Hepatic stellate cell (primary cell): Measurements from ENCODE around the gene MED17.
"Not testable (repeated sequence)": the region's sequence is repeated elsewhere in the genome, so short reads cannot be mapped to it uniquely, and the experiment has no call there.

Experiments
- DNase-seq: peaks from one replicate; pipeline ENCODE4 v3.0.0; 2011; ENCODE audit warnings: low spot score

The MED17 gene, protein sequence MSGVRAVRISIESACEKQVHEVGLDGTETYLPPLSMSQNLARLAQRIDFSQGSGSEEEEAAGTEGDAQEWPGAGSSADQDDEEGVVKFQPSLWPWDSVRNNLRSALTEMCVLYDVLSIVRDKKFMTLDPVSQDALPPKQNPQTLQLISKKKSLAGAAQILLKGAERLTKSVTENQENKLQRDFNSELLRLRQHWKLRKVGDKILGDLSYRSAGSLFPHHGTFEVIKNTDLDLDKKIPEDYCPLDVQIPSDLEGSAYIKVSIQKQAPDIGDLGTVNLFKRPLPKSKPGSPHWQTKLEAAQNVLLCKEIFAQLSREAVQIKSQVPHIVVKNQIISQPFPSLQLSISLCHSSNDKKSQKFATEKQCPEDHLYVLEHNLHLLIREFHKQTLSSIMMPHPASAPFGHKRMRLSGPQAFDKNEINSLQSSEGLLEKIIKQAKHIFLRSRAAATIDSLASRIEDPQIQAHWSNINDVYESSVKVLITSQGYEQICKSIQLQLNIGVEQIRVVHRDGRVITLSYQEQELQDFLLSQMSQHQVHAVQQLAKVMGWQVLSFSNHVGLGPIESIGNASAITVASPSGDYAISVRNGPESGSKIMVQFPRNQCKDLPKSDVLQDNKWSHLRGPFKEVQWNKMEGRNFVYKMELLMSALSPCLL

DNA sequence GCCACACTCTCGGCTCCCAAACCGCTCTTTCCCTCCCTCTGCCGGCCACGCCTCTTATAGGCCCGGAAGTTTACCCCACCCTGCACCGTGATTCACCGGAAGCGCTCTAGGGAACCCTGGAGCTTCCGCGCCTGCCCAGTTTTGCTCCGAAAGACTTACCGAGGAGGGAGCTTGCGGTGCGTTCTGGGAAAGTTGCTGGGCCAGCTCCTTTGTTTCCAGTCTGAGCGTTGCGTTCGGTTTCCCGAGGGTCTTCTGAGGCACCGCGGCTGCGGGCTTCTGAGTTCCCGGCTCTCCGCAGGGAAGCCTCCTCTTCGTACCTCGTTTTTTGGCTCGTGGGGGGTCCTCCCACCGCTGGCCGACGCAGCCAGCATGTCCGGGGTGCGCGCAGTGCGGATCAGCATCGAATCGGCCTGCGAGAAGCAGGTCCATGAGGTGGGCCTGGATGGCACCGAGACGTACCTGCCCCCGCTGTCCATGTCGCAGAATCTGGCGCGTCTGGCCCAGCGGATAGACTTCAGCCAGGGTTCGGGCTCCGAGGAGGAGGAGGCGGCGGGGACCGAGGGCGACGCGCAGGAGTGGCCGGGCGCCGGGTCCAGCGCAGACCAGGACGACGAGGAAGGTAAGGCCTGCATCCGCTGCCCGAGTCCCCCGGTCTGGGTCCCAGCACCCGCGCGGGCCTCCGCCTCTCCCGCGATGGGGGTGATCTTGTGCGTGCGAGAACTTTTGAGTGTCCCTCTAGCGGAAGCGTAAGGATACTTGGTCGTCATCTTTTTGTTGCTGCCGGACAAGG, at the start of gene MED17:
TSS of gene MED17 (plus strand) at position 138 of the 790 bp plus-strand sequence. CDS start at position 370, 232 bp downstream.
- DNase-seq: peak; percentile 97

DNA sequence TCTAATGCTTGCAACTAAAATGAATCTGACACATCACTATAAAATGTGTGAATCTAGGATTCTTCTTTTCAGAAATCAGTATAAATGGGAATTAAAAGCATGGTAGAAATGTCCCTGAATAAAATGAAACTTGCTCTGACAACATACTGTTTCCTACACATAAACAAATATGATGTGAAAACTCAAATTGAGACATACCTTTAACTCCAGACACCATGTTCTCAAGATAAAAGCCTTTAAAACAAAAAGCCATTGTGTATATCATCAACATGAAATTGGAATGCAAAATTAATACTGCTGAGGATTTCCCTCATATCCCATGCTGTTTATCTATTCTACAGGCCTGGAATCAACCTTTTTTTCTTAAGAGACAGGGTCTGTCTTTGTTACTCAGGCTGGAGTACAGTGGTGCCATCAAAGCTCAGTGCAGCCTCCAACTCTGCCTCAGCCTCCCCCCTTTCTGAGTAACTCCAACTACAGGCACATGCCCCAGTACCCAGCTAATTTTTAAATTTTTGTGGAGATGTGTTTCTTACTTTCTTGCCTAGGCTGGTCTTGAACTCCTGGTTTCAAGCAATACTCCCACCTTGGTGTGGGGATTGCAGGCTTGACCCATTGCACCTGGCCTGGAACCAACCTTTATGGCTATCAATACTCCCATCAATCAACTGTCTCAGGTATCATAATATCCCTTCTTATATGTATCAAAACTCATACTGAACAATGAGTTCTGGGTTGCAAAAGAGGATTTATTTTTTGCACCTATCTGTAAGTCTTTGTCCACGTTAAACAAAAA, 49.5 kb upstream of the MED17 start:
- no peak for DNase-seq

DNA sequence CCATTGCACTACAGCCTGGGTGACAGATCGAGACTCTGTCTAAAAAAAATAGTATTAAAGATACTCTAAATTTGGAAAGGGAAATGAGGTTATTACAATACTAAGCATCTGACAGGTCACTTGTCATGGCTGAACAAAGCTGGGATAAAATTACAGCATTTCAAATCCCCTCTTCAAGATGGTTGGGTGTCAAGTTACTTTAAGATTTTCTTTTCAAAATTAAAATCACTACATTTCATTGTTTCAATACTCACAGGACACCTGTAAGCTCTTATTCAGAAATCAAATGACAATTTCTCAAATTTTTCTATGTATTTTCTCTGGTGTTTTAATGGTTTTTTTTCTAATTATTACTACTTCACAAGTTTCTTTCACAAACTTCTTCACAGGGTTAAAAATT, 48.5 kb upstream of the MED17 start:
- no peak for DNase-seq

DNA sequence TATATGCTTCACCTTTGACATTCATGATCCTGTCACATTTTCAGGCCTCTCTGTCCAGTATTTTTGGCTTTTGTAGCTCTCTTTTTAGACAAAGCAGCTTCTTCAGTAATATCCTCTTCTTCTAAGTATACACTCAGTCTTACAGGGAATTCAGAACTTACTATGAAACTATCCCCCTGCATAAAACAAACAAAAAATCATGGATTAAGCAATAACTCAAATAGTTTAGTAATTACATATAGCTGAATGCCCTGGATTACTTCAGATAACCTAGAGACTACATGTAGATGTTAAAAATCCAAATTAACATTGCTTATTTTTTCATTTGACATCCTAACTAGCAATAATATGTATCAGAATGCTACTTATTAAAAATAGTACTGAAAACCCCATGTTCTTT, 48.0 kb upstream of the MED17 start:
- no peak for DNase-seq

DNA sequence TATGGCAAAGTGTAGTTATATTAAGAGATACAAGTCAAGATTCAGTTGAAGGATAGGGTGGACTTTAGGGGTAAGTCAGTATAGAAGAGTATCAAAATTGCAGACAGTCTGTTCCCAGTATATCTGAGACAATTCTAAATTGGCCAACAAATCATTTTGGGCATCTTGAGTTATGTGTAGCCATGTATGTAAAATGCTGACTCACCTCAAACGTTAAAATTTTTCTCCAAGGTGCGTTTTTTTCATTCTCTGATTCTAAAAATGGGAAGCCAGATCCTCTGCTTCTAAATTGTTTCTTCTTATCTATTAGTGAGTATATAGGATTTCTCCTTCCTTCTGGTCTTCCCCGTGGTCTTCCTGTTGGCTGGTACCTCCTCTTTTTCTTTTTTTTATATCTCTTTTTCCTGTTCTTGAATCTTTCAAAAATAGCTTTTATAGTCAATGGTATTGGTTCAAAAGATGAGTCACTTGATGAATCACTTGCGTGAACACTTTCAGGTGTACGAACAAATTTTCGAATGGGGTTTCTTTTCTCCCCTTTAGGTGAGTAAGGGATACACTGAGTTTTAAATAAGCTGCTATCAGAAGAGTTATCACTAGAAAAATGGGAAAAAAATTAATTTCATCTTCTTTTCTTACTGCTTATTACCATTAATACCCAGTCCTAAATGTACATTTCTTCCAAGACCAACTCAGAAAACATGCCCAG, 46.0 kb upstream of the MED17 start:
- DNase-seq: no peak

DNA sequence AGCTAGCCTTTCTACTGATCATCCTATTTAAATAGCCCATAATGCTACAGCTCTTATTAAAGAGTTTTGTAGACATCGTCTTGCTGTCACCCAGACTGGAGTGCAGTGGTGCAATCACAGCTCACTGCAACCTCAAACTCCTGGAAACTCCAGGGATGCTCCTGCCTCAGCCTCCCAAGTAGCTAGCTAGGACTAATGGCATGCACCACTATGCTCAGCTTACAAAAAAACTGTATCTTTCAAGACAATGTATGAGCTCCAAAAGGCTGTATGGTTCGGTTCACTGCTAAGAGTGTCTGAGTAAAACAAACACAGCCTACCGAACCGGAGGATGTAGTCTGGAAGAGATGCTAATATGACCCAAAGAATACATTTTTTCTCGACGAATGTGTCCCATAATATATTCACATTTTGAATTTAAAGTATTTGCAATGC, 45.4 kb upstream of the MED17 start:
- DNase-seq: no peak

DNA sequence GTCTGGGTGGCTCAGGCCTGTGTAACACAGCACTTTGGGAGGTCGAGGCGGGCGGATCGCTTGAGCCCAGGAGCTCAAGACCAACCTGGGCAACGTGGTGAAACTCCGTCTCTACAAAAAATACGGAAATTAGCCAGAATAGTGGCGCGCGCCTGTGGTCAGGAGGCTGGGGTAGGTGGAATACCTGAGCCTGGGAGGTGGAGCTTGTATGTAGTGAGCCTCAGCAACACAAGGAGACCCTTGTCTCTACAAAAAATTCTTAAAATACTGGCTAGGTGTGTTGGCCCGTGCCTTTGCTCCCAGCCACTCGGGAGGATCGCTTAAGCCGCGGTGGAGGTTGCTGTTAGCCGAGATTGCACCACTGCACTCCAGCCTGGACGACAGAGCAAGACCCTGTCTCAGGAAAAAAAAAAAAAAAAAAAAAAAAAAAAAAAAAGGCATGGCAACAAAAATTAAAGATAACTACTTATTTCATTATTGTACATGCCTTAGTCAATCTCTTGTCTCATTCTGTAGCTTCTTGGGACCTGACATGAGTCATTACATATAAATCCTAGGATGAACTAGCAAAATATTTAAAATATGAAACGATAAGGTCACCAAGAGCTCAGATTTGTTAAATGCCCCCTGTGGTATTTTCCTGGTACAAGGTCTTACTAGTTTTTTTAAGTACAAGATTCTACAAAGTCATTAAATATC, 43.9 kb upstream of the MED17 start:
- peak; percentile 60 for DNase-seq

DNA sequence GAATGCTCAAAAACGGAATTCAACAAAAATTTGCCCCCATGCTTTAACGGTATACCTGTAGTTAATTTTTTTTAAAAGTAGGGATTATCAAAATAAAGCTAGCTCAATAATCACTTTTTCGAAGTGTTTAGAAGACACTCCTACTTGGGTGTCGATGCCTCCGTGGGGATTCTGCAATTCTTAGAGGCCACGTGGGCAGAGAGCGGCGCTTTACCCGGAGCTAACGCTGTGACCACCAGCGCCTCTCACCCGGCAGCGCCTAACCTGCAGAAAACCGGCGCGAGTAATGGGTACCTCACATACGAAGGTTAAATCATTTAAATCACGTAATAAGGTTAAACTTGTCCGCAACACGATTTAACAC, 43.4 kb upstream of the MED17 start:
- peak; percentile 63 for DNase-seq

DNA sequence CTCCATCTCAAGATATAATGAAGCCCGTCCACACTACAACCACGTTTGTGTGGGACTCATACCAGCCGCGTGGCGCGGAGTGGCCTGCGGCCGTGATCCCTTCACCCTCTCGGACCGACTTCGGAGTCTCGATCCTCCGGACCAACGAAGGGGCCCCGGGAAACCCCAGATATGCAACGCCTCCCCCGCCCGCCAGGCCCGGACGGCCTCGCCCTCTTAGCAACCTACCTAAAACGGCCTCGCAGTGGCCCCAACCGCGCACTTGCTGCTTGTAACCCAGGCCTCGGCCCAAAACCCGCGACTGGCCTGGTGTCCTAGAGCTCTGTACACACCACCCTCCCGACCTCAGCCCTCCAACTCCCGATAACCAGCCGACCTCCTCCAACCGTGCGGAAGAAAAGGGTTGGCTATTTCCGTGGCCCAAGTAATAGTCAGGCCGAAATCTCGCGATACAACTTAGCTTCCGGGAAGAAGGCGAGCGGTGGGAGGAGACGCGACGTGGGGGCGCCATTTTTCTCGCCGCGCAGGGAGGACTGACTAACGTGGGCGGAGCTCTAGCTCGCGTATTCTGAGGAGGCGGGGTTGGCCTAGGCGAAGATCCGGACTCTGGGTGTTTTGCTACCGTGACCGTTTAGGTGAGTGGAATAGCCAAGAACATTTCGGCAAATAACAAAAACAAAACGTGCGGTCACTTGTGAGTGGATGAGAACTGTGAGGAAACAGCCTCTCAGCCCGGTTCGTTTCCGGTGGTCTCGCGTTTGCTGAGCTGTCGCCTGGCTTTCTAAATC, 42.8 kb upstream of the MED17 start, which contains the start of the genes C11orf54 and TAF1D:
TSS of gene C11orf54 (plus strand) at position 579 of the 788 bp plus-strand sequence. CDS start 5,722 bp downstream, outside the sequence.
TSS of gene TAF1D (minus strand) at position 402 of the 788 bp plus-strand sequence. CDS start 2,191 bp downstream, outside the sequence.
- peak; percentile 93 for DNase-seq

DNA sequence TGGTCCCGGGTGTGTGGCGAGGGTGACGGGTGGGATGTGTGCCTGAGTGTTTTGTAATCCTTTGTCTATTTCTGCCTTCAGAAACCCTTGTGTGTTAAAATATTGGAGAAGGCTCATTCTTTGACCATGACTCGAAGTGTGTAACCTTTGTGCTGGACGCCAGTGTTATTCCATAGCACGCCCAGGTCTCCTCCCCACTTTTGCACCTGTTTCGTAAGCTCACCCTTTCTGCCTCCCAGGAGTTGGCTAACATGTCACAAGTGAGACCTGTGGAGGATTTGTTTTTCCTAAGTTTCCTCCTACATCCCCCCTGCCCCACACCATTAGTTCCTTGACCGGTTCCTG, 42.2 kb upstream of the MED17 start:
- DNase-seq: peak; percentile 50

DNA sequence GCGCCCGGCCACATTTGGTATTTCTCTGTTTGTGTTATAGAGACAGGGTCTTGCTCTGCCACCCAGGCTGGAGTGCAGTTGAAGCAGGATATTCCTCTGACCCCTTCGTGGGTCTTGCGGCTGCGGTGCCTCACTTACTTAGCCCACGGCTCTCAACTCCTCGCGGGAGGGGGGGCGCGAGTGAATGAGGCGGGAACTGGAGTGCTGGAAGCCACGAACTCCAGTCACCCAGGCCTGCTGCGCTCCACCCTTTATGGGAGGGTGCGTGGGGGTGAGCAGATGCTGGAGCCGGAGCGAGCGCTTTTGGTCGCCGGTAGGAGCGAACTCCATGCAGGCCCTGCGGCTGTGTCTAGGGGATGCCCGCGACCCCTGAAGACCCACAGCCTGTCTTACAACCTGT, 40.8 kb upstream of the MED17 start:
- DNase-seq: no peak

DNA sequence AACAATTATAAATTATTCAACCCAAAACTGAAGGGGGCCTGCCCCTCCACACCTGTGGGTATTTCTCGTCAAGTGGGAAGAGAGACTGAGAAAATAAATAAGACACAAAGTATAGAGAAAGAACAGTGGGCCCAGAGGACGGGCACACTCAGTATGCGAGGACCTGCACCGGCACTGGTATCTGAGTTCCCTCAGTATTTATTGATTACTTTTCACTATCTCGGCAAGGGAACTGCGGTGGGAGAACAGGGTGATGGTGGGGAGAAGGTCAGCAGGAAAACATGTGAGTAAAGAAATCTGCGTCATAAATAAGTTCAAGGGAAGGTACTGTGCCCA, 39.4 kb upstream of the MED17 start:
- DNase-seq: no peak

DNA sequence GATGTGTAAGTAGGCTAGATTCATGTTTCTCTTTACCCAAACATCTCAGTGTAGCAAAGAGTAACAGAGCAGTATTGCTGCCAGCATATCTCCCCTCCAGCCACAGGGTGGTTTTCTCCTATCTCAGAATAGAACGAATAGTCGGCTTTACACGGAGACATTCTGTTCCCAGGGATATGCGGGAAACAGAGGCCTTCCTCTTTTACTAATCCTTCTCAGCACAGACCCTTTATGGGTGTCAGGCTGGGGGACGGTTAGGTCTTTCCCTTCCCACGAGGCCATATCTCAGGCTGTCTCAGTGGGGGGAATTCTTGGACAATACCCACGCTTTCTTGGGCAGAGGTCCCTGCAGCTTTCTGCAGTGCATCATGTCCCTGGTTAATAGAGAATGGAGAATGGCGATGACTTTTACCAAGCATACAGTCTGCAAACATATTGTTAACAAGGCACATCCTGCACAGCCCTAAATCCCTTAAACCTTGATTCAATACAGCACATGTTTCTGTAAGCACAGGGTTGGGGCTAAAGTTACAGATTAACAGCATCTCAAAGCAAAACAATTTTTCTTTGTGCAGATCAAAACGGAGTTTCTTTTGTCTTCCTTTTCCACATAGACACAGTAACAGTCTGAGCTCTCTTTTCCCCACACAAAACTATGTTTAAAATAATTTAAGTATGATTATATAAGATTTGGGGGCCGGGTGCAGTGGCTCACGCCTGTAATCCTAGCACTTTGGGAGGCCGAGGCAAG, 38.9 kb upstream of the MED17 start:
- DNase-seq: not testable (repeated sequence)

DNA sequence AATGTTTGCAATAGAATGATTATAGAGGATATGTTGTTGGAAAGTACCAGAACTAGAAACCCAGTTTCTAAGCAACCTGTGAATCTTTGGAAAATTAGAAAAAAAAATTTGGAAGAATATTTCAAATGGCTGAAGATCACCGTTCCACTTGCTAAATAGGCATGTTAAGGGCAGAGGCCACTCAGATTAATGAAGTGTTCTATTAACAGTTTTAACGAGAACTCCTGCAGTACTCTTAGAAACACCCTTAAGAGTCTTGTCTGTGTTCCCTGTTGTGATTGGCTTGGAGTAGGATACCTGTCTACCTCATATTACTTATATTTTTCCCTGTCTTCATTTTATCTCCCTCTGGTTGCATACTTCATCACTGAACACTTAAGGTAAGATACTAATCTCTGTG, 38.0 kb upstream of the MED17 start:
- no peak for DNase-seq

DNA sequence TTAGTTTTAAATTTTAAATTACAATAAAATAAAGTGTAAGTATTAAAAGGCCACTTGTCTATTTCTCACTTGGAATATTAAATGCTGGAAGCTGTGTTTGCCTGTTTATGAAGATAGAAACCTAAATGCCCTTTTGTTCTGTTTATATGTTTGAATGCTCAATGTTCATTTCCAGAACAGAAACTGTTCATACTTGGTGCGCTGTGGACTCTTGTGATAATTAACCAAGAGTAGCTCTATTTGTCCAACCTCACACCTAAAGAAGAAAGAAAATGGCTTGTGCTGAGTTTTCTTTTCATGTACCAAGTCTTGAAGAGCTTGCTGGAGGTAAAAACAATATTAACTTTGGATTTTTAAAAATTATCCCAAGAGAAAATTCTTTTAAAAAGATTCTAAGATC, 37.0 kb upstream of the MED17 start:
- DNase-seq: no peak

DNA sequence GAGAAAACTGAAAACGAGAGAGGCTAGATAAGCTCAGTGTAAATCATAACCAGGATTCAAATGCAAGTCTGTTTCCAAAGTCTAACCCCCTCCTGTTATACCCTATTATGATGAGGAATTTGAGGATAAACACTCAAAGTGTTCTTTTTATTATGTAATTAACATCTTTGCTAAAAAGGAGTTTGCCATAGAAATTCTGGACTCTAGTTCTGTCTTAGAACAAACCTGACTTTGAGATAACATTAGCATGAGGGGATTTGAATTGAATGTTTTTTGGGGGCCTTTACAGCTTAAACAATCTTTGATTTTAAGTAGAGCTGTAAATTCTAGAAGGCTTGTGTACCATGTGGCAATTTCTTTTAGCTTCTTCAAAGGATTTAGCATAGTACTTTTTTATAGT, 33.1 kb upstream of the MED17 start:
- DNase-seq: no peak

DNA sequence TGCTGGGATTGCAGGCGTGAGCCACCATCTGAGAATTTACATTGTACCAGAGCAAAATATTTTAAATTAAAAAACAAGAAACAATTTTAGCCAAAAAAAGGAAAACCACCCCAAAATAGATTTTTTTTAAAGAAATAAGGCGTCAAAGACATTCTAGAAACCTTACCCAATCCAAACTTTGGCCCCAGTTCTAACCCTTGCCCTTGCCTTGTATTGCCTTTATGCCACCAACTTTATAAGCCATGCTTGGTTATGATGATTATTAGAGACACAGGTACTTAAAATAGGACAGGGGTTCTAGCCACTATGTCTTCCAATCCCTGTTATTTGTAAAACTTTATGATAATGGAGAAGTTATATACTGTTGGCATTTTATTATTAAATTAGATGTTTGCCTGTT, 30.8 kb upstream of the MED17 start:
- DNase-seq: no peak

DNA sequence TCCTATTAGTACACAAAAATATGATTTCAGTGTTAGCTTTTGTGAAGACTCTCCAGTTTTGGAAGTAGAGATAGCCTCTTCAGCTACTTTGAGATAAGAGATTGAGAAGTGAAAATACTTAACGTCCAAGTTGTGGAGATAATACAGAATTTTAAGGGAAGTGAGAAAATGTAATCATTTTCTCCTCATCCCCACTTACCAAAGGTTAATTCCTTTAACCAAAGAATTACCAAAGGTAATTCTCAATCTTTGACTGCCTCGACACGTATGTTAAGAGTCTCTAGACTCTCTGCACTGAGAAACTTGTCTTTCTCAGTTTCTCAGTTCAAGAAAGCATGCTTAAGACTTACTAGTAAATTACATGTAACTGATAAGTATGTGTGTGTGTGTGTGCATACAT, 27.3 kb upstream of the MED17 start:
- no peak for DNase-seq

DNA sequence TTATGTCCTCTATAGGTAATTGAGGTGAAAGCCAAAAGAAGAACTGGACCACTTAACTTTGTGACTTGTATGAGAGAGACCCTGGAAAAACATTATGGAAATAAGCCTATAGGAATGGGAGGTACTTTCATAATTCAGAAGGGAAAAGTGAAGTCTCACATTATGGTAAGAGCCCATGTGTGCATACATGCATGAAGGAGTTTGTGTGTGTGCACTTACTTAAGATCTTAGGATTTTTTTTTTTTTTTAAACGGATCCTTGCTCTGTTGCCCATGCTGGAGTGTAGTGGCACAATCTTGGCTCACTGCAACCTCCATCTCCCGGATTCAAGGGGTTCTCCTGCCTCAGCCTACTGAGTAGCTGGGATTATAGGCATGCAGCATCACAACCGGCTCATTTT, 26.8 kb upstream of the MED17 start:
- DNase-seq: no peak
